Measurements from ENCODE around the gene RNH1. TPM values are rescaled to one million over a fixed set of nuclear protein-coding genes. Genes with fewer than 3 reads are reported as not detected.

Gene RNH1
- total RNA-seq, 4 donors from 2014 or later = 218 to 259 (median 230) TPM

GRCh38 chr11:449889-450808 lies 56.9 kb downstream of the RNH1 start, which contains the start of gene PTDSS2:
Gene PTDSS2 (plus strand): TSS chr11:450279. CDS start chr11:450456, 177 bp downstream.
- DNase-seq (ENCODE audit: low spot score) (peak; percentile 92), ATAC-seq (ENCODE audit: low FRiP score) (peak; percentile 88)
- no peak for TF ChIP-seq CTCF (IDR thresholded peaks at IDR 0.05)

GRCh38 chr11:447923-448731 lies 58.9 kb downstream of the RNH1 start:
- peak; percentile 98 for DNase-seq (ENCODE audit: low spot score)
- peak in 2 of 3 donors; percentile 49 to 58 for TF ChIP-seq CTCF (IDR thresholded peaks at IDR 0.05)
- ATAC-seq (ENCODE audit: low FRiP score) = peak; percentile 86

GRCh38 chr11:446891-447290 lies 60.2 kb downstream of the RNH1 start:
- ATAC-seq (ENCODE audit: low FRiP score) (no peak), DNase-seq (ENCODE audit: low spot score) (no peak)
- no peak for TF ChIP-seq CTCF (IDR thresholded peaks at IDR 0.05)

GRCh38 chr11:445765-446588 lies 61.1 kb downstream of the RNH1 start:
- TF ChIP-seq CTCF (IDR thresholded peaks at IDR 0.05) = no peak
- DNase-seq (ENCODE audit: low spot score) (no peak), ATAC-seq (ENCODE audit: low FRiP score) (no peak)

Other genes starting within 250 kb of the RNH1 start
- 10 to 100 TPM in 1 of 4 donors, 1 to 10 TPM in 2, under 1 TPM in 1; 0.84 to 11.8 (median 3.8) TPM for gene NLRP6, start 228.8 kb downstream of the RNH1 start, total RNA-seq
- 10 to 100 TPM; 10.9 to 53.6 (median 19.8) TPM for gene PGGHG, start 218.1 kb downstream of the RNH1 start, total RNA-seq
- gene IFITM5, start 207.7 kb downstream of the RNH1 start, total RNA-seq = not detected
- gene IFITM2, start 199.4 kb downstream of the RNH1 start, total RNA-seq = 100 to 1,000 TPM; 266 to 442 (median 382) TPM
- 100 to 1,000 TPM; 224 to 389 (median 247) TPM for gene IFITM1, start 193.2 kb downstream of the RNH1 start, total RNA-seq
- gene IFITM3, start 186.4 kb downstream of the RNH1 start, total RNA-seq = 100 to 1,000 TPM; 340 to 466 (median 398) TPM
- gene B4GALNT4, start 137.7 kb downstream of the RNH1 start, total RNA-seq = 1 to 10 TPM; 1.4 to 4.1 (median 2.5) TPM
- under 1 TPM in 3 of 4 donors, not detected in 1; 0.09 to 0.96 (median 0.95) TPM for gene PKP3, start 113.0 kb downstream of the RNH1 start, total RNA-seq
- 10 to 100 TPM; 17.6 to 42.1 (median 31.0) TPM for gene SIGIRR, start 92.2 kb downstream of the RNH1 start, total RNA-seq
- 1 to 10 TPM in 3 of 4 donors, under 1 TPM in 1; 0.79 to 3.6 (median 3.1) TPM for gene ANO9, start 65.2 kb downstream of the RNH1 start, total RNA-seq
- 10 to 100 TPM; 33.0 to 45.2 (median 39.0) TPM for gene PTDSS2, start 57.0 kb downstream of the RNH1 start, total RNA-seq
- 10 to 100 TPM; 30.1 to 44.9 (median 35.0) TPM for gene HRAS, start 28.3 kb upstream of the RNH1 start, total RNA-seq
- gene LRRC56, start 30.3 kb upstream of the RNH1 start, total RNA-seq = under 1 TPM in 3 of 4 donors, not detected in 1; 0.24 to 0.38 (median 0.32) TPM
- gene LMNTD2, start 53.5 kb upstream of the RNH1 start, total RNA-seq = 1 to 10 TPM in 3 of 4 donors, under 1 TPM in 1; 0.95 to 5.5 (median 1.7) TPM
- gene RASSF7, start 53.7 kb upstream of the RNH1 start, total RNA-seq = 10 to 100 TPM in 3 of 4 donors, 1 to 10 TPM in 1; 9.1 to 31.8 (median 13.4) TPM
- gene PHRF1, start 69.2 kb upstream of the RNH1 start, total RNA-seq = 10 to 100 TPM; 14.7 to 34.9 (median 22.4) TPM
- 10 to 100 TPM; 15.4 to 56.8 (median 35.6) TPM for gene IRF7, start 108.7 kb upstream of the RNH1 start, total RNA-seq
- not detected for gene CDHR5, start 117.7 kb upstream of the RNH1 start, total RNA-seq
- not detected for gene SCT, start 119.9 kb upstream of the RNH1 start, total RNA-seq
- under 1 TPM in 1 of 4 donors, not detected in 3; 0.50 TPM for gene DRD4, start 130.0 kb upstream of the RNH1 start, total RNA-seq
- 10 to 100 TPM; 20.3 to 29.0 (median 23.0) TPM for gene DEAF1, start 188.0 kb upstream of the RNH1 start, total RNA-seq
- 10 to 100 TPM; 16.9 to 31.5 (median 21.1) TPM for gene TMEM80, start 188.6 kb upstream of the RNH1 start, total RNA-seq
- gene EPS8L2, start 199.0 kb upstream of the RNH1 start, total RNA-seq = 10 to 100 TPM; 14.1 to 27.6 (median 22.3) TPM
- gene TALDO1, start 240.2 kb upstream of the RNH1 start, total RNA-seq = 100 to 1,000 TPM; 183 to 295 (median 239) TPM